HG02763 (cell line): ENCODE measurements around the gene NRCAM.

Experiments
- ATAC-seq: cut with Tn5 transposase; IDR thresholded peaks from one replicate; pipeline ENCODE4 v1.9.1; 2021; ENCODE audit warnings: mild to moderate bottlenecking, moderate library complexity; ENCODE audit not compliant: unreplicated experiment

NRCAM gene

DNA sequence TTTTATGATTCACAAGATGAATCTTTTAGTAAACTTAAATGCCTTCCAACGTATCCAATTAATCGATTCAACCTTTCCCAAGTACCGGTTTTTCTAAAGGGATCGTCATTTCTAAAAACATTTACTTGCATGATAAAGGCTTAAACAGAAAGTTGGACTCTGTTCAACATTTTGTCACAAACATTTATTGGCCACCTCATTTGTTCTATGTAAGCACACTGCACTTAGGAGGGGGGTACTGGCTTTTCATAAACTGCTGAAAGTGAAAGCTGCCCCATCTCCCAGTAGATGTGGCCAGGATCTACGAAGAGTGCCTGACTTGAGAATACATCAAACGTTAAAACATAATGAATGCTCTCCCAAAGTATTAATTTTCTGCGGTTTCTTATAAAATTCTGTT, 288.8 kb downstream of the NRCAM start:
- ATAC-seq, result no peak

DNA sequence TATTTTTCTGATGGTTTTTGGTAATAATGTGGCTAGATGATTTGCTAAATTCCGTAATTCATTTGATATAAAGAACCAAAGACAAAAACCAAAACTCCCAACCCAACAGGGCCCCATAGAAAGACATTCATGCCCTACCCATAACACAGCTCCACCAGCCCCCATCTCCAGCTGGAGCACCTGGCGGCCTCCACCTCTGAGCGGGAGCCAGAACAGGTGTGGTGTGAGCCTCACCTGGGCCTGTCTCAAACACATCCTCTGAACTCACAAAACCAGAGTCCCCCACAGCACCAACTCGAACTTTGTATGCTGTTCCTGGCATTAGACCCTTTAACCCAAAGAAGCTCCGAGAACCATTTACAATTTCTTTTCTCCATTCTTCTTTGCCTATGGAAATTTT, 289.5 kb downstream of the NRCAM start:
- ATAC-seq, result no peak

DNA sequence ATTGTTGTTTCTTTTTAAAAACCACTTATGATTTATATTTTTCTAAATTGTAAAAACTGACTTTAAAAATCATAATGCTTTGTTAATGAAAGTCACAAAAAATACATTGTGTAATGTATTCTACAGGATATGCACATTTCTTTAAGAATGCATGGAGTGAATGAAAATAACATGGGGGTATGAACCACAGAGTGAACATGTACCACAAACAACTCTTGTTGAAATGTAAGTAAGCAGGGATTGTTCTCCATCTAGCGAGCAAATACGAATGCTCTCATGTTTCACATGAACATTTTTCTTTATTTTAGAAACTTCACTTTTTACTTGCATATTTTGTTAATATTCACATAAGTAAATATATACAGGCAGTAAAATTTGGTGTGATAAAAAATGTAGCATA, 290.5 kb downstream of the NRCAM start:
- no peak for ATAC-seq

DNA sequence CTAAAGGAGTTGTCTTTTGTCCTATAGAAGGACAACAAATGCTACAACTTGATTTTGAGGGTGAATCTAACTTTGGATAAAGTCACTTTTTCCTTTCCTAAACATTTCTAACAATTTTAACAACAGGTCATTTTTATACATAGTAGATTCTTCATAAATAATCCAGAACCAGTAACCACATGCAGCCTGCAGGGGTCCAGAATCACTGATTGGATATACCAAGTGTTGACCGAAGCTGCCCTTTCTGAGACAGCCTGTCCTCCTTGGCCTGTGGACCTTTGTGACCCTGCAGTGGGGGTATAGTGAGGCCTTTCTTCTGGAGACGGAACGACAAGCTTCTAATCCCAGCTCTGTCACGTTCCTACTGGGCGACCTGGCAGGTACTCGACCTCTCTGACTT, 291.3 kb downstream of the NRCAM start:
- ATAC-seq, result no peak

DNA sequence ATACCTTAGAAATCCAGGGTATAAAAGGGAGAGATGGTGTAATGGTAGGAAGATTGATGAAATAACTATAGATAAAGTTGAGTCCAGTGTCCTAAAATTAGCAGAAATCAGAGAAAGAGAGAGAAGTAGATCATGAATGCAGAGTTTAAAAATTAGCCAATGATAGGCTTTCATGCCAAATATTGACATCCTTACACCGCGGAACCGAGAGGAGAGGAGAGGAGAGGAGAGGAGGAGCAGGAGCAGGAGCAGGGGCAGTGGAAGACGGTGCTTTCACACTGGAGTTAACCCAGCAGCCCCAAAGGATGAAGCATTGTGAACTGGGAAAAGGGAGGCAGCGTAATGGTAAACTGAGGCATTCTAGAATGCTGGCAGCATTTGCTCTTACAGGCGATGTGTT, 291.9 kb downstream of the NRCAM start:
- ATAC-seq, result no peak

DNA sequence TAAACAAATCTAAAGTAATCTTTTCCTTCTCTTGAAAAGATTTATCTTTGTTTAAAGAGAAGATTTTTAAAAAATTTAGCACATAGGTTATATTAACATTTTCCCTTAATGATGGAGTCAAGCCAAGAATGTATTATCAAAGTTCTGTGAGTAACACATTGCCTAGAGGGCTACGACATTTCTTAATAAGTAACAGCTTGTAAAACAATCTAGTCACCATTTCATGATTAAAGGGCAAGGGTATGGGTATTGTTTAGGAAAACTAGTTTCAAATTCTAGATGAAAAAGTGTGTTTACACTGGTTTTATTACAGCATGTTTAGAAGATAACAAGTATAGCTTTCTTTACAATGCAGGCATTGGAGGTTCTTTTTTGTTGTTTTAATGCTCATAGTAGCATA, 297.5 kb downstream of the NRCAM start:
- no peak for ATAC-seq

DNA sequence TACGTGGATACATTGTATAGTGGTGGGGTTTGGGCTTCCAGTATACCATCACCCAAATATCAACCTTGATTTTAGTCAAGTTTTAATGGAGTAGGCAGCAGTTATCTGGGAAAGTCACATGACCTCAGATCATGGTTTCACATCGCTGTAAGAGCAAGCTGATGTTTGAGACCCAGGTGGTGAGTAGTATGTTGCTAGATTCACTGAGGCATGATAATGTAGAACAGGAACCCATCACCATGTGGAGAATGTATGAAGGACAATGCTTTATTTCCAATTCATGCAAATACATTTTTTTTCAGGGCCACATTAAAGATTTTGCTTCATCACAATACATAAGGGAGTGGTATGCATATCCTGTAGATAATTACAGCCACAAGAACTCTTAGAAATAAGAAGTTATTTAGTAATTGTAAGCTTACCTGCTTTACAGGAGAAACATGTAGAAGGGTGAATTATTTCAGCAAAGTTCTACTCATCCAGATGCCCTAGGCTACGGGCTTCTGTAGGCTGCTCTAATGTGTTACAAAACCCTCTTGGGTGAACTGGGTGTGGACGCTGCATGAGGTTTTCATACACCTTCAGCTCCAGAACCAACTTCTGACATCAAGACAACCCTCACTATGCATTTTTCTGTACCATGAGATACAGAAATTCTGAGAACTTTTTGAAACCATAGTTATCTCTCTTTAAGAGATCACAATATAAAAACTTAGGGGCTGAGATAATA, 298.5 kb downstream of the NRCAM start:
- no peak for ATAC-seq

DNA sequence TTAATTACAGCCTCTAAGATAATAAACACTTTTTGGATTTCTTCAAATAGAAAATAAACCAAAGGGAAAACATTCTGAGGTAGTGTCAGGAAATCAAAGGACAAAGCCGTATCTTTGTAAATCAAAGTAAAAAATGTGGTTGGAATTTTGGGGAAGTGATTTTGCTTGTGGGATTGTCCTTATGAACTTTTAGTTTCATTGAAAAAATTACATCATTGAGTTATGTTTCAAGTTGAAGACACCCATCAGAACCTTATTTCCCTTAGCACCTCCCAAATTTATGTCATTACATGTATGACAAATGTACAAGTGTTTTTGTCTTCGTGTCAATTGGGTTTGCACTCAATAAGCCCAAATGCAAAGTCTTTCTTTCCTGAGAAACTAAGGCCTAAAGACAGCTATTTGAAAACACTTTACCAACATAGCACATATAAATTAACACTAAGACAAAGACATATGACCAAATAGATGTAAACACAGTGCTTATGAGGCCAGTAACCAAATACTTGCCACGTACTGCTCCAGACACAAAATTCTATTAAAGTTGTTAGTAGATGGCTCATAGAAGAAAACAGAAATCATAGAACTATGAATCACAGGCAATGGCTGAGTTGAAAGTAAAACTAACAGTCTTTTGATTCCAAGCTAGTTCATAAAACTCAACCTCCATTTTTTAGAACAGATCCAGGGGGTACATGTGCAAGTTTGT, 299.2 kb downstream of the NRCAM start:
- ATAC-seq, result no peak

DNA sequence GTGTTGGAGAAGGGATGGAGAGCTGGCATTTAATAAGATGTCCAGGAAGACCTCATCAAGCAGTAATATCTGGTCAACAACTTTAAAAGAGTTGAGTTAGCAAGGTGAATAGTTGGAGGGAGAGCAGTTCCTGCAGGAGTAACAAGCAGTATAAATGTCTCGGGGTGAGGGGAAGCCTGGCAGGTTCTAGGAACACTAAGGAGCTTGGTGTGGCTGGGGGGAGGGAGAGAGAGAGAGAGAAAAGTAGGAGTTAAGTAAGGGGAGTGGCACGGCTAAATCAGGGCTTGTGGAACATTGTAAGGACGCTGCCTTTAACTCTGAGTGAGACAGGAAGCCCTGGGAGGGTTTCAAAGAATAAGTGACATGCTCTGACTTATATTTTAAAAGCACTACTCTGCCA, 304.0 kb downstream of the NRCAM start:
- no peak for ATAC-seq

DNA sequence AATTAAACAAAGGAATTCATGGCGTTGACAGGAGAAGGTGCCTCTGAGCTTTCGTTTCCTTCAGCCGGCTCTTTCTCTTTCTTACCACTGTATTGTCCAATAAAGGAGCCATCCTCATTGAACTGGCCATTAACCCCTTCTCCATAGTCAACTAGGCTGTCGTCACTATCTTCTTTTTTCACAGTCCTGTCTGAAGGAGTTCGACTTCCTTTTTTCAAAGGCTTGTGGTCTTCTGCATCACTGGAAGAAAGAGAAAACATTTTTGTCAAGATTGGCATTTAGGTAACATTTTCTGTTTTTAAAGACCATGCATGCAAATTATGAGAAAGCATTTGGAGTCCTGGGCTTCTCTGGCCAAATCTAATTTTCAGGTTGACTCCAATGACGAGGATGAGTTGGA, 306.3 kb downstream of the NRCAM start:
- ATAC-seq, result no peak

DNA sequence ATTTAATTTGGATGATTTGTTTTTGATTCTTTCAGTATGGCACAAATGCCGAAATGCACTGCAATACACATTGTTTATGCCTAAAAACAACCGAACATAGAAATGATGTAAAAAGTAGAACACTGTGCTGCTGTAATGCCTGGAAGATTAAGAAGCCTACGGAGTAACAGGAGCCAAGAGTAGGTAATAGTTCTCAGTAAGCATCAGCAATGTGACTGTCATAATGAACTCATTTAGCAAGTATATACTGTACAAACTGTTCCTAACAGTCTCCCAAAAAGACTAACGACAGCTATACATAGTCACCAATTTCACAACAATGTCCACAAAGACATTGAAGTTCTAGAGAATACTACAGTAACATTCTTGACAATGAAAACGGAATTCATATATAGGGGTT, 307.1 kb downstream of the NRCAM start:
- no peak for ATAC-seq

DNA sequence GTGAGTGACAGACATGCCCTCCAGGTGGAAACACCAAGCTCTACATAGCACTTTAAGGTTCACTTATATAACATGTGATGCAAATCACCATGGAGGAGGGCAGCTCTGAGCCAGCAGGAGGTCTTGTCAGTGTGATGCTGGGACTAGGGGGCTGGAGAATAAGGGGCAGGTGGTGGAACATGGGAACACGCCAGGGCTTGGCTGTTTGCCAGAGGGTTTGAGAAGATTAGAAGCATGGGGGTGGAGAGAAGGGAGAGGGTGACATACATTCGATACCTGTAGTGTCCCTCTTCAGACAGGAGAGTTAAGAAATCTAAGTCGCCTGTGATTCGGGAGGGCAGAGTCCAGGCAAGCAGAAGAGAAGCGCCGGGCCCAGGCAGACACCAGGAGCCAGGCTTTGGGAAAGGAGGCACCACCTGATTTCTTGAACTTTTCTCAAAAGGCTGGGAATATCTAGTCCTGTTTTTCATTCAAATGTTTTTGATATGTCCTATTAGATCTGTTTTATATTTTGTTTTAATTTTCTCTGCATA, 309.1 kb downstream of the NRCAM start:
- no peak for ATAC-seq

DNA sequence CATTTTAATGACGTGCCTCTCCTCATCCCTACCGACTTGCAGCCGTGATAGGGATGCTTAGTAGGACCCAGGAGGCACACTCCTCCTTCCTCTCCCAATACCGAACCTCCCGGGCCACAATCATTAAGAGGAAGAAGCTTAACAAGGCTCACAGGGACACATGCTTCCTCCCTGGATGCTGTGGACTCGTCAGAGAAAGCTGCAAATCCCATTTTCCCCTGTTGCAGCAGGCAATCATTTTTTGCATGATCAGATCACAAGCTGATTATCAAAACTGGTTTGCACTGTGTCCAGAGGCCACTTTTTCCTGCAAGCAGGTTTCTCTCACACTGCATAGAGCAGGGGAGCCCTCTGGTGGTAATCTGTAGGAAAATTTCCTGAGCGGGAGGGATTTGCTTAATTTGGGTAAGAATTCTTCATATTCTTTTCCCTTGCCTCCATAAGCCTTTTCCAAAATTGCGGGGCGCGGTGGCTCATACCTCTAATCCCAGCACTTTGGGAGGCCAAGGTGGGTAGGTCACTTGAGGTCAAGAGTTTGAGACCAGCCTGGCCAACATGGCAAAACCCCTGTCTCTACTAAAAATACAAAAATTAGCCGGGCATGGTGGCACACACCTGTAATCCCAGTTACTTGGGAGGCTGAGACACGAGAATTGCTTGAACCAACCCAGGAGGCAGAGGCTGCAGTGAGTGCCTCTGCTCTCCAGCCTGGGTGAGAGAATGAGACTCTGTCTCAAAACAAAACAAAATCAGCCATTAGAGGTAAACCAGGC, 310.0 kb downstream of the NRCAM start:
- ATAC-seq, result no peak

DNA sequence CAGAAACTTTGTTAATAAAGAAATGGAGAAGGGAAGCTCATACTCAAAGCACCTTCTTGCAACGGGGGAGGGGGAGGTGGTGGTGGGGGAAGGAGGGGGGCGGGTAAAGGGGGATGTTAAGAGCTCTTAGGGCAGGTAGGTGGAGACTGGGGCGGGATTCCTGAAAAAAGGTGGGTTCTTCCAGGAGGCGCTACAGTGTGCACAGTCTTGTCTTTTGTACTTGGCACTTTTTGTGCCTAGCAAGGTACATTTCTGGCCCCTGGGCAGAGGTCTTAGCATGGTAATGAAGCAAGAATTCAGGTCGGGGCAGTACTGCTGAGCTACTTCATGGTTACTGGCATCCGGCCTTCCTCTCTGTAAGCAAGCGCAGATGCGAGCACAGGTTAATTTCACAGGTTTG, 310.8 kb downstream of the NRCAM start:
- no peak for ATAC-seq

DNA sequence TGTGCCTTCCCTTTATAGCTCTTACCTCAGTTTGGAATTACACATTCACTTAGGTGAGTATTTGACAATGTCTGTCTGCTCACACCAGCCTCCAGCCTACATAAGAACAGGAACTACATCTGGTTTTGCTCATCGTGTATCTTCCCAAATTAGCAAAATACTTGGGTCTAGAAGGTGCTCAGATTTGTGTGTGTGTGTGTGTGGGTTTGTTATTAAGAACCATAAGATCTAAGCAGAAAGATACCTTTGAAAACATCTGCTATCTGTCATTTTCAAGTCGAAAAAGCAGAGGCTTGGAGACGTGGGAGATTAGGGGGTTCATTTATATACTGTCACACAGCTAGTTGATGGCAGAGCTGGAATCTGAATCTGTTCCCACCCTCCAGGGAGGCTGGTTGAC, 311.3 kb downstream of the NRCAM start:
- no peak for ATAC-seq

DNA sequence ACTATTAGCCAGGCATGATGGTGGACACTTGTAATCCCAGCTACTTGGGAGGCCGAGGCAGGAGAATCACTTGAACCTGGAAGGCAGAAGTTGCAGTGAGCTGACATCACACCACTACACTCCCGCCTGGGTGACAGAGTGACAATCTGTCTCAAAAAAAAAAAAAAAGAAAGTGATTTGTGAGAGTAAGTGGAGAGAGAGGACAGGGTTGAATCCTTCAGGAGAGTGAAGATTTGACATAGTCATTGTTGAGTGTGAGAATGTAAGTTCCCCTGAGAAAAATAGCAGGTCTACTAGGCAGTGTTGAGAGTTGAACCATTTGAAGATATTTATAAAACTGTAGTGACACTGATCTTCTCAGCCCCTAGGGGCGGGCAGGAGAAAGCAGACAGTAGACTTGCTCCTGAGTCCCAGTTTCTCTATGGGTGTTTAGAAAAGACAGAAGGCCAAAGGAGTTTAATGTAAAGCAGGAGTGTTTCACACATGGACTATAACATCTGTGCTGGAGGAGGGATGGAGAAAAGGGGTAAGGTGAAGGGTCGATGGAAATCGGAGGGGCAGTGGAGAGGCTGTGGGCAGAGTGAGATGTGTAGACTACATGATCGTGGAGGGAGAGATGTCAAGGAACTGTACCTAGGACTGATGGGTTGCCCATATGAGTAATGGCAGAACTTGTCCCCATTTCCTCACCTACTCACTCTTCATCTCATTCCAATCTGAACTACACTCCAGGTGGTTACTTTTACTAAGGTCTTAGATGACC, 312.4 kb downstream of the NRCAM start:
- ATAC-seq, result no peak

DNA sequence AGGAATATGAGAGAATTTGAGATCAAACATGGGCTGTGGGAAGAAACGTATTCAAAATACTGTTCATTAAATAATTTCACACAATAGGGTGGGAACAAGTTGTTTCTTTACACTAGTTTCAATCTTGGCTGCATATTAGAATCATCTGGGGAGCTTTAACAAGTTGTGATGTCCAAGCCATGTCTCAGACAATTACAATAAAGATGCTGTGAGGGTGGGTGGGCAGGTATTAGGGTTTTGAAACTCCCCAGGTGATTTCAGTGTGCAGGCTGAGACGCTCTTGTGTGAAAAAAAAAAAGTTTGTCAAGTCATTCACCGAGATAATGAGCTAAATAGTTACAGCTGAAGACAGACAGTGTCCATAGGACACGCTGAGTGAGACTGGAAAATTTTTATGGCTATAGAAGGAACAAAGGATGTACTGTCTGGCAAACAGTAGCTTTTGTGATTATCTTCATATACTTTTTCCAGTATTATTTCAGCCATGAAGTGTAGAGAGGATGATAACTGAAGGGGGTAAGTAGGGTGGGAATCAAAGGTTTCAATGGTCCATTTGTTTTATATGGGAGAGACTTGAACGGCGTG, 313.5 kb downstream of the NRCAM start:
- ATAC-seq, result no peak

DNA sequence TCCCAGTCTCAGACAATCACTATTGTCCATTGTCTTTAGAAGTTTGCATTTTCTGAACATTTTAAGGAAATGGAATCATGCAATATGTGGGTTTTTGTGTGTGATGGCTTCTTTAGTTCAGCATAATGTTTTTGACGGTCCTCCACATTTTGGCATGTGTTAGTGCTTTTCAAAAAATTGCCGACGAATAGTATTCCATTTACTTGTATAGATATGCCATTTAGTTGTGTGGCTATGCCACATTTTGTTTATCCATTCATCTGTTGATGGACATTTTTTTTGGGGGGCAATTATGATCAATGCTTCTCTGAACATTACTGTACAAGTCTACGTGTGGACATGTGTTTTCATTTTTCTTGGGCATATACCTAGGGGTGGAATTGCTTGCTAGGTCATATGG, 314.1 kb downstream of the NRCAM start:
- ATAC-seq, result no peak

DNA sequence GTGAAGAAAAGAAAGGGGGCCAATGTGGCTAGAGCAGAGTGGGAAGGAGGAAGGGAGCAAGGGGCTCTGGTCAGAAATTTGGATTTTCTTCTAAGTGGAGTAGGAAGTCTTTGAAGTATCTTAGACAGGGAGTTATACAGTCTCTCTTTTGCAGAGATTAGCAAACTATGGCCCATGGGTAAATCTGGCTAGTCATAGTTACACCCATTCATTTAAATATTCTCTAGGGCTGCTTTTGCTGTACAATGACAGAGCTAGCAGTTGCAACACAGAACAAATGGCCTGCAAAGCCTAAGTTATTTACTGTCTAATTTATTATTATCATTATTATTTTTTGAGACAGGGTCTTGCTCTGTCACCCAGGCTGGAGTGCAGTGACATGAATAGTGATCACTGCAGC, 315.6 kb downstream of the NRCAM start:
- no peak for ATAC-seq

DNA sequence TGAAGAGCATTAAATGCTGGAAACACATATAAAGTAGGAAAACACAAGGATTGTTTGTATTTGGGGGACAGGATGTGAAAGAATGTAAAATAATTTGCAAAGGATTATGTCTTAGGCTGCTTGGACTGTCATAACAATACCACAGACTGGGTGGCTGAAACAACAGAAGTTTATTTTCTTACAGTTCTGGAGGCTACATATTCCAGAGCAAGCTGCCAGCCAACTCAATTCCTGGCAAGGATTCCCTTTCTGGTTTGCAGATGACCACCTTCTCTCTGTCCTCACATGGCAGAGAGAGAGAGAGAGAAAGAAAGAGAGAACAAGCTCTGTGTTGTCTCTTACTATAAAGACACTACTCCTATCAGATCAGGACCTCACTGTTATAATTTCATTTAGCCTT, 317.3 kb downstream of the NRCAM start:
- no peak for ATAC-seq

DNA sequence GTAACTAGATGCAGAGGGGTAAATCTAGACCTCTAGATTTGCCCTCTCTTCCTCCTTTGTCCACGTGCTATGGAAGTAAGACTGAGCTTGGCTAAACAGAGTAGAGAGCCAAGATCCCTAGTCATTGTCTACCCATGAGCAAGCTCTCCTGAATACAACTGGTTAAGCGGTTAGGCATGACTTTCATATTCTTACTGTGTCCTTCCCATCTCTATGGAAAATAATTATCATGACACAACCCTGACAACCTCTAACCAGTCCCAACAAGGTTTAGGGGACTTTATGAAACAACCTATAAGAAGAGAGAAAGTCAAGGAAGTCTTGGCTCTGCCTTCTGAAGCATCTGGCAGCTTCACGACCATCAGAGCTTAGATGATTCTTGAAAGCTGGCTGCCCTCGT, 318.2 kb downstream of the NRCAM start:
- ATAC-seq, result no peak
